ENCODE results near the gene ABCA1.

GRCh38 chr9:104842698-104843097 is 85.3 kb downstream of the ABCA1 start:
- TF ChIP-seq EZH2 (IDR thresholded peaks at IDR 0.05; ENCODE audit: borderline replicate concordance, low read depth, low read length, severe bottlenecking) (no peak), CTCF (IDR thresholded peaks at IDR 0.05; ENCODE audit: borderline replicate concordance, extremely low read depth, low read length, poor library complexity, severe bottlenecking) (no peak)

All from DND-41 (cell line).